WI38 (cell line): ENCODE measurements around the gene CNTF.

Source experiments
- H3K4me3 ChIP-seq: 2 replicates; pipeline ENCODE4 v1.5.1; 2011; ENCODE audit warnings: low read depth, mild to moderate bottlenecking, control low read depth, low read length
- CTCF ChIP-seq: IDR thresholded peaks from 2 replicates; pipeline ENCODE4 v1.5.1; 2012; ENCODE audit warnings: low read depth, mild to moderate bottlenecking, control low read depth, low read length

CNTF gene

GRCh38 chr11:58647141-58647699 lies 24.8 kb downstream of the CNTF start:
- H3K4me3 ChIP-seq = no peak overlapping the region
- no peak for TF ChIP-seq CTCF

- H3K4me3 ChIP-seq = no peak overlapping the region
- no peak for TF ChIP-seq CTCF
Measured at GRCh38 chr11:58647866-58648265, 25.4 kb downstream of the CNTF start.

GRCh38 chr11:58649623-58650022 lies 27.2 kb downstream of the CNTF start:
- H3K4me3 ChIP-seq = no peak overlapping the region
- TF ChIP-seq CTCF = no peak

- no peak for TF ChIP-seq CTCF
- no peak overlapping the region for H3K4me3 ChIP-seq
Measured at GRCh38 chr11:58650496-58650895, 28.0 kb downstream of the CNTF start.

- no peak overlapping the region for H3K4me3 ChIP-seq
- no peak for TF ChIP-seq CTCF
Measured at GRCh38 chr11:58652726-58653280, 30.3 kb downstream of the CNTF start.

GRCh38 chr11:58654079-58654907 lies 31.8 kb downstream of the CNTF start:
- no peak overlapping the region for H3K4me3 ChIP-seq
- peak; percentile 84 for TF ChIP-seq CTCF

- H3K4me3 ChIP-seq = no peak overlapping the region
- no peak for TF ChIP-seq CTCF
Measured at GRCh38 chr11:58654908-58655296, 32.4 kb downstream of the CNTF start.
